NCI-H1417 treated with DMSO at 0.1 percent for 48 hours (cell line): ENCODE measurements around the gene CABYR.
"Not testable (repeated sequence)": the region's sequence is repeated elsewhere in the genome, so short reads cannot be mapped to it uniquely, and the experiment has no call there.

Experiments used
- DNase-seq: peaks from one replicate; lab custom pipeline; 2025; lab: John Stamatoyannopoulos, UW

Gene CABYR

DNA sequence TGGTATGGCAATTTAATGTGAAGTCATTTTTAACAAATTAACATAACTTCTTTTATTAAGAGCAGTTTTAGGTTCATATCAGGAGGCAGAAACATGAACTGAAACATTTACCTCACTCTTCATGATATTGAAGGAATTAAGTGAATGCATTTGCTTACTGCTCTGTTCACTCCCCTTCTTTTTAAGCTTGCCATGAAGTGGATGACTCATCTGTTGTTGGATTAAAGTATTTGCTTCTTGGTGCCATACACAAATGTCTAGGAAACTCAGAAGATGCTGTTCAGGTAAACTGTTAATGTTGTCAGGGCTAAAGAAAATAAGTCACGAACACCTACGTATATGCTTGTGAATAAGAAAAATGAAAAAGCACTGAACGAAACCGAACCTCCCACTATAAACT is 10.2 kb upstream of the CABYR start:
- DNase-seq = no peak

DNA sequence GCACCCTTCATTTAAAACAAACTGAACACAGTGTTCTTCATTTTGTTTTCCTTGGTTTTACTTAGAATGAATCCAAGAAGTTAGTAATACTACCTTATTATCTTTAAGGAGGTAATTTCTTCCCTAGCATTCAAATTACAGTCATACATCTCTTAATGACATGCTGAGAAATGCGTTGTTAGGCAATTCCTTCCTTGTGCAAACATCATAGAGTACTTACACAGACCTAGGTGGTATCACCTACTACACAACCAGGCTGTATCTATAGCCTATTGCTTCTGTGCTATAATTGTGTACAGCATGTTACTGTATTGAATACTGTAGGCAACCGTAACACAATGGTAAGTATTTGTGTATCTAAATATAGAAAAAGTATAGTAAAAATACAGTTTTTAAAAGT is 8.4 kb upstream of the CABYR start:
- DNase-seq = peak; percentile 39

DNA sequence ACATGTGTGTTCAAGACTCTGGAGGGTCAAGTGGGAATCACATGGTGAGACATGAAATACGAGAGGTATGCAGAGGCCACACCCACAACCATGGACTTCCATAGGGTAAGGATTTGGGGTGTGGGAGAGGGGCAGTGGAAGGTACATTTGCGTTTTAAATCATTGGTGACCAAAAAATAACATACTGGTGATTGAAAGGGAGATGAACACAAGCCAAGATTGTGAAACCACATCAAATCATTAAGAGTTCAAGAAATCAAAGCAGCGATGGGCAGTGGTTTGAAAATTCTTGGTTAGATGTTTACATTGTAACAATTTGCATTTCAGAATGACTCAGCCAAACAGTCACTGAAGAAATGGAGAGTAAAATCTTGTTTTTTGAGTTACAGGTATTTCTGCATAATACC is 1.9 kb upstream of the CABYR start:
- DNase-seq = no peak

DNA sequence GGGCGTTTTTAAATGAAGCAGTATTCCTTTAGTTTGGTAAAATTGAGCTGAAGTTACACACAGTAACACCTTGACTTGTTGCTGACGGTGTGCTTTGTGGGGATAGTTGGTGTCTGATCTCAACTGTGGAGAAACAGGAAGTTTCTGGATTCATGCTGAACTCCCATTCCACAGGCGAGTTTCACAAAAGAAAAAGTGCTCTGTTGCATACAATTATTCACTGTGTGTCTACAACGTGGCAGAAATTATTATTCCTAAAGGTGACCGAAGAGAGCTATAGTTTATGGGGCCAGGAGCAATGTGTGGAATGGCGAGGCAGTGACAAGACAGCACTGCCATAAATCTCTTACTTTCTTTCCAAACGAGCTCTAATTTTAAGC is 463 bp upstream of the CABYR start:
- DNase-seq = peak; percentile 29

DNA sequence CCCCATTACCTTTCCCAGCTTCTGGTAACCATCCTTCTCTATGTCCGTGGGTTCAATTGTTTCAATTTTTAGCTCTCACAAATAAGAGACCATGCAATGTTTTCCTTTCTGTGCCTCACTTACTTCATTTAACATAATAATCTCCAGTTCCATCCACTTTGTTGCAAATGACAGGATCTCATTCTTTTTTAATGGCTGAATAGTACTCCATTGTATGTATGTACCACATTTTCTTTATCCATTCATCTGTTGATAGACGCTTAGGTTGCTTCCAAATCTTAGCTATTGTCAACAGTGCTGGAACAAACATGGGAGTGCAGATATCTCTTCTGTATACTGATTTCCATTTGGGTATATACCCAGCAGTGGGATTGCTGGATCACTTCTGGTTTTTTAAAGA is 1.8 kb downstream of the CABYR start:
- no peak for DNase-seq

DNA sequence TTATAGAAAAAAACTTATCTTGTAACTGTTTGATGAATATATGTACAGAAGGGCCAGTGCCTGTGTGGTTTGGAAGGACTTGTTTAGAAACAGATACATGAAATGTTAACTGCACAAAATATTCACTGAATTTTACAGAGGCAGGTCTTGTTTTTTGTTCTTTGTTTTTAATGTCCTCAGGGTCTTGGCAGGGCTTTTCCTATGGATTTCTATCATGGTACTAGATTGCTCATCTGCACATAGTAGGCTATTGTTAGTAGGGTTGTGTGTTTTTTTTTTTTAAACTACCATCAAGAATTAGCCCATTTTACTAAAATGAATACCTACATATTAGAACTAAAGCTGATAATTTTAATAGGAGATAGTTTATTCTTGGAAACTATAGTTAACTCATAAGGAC is 3.5 kb downstream of the CABYR start:
- no peak for DNase-seq

DNA sequence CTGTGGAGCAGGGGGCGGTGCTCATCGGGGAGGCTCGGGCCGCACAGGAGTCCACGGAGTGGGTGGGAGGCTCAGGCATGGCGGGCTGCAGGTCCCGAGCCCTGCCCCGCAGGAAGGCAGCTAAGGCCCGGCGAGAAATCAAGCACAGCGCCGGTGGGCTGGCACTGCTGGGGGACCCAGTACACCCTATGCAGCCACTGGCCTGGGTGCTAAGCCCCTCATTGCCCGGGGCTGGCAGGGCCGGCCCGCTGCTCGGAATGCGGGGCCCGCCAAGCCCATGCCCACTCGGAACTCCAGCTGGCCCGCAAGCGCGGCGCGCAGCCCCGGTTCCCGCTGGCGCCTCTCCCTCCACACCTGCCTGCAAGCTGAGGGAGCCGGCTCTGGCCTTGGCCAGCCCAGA is 10.7 kb downstream of the CABYR start:
- not testable (repeated sequence) for DNase-seq

DNA sequence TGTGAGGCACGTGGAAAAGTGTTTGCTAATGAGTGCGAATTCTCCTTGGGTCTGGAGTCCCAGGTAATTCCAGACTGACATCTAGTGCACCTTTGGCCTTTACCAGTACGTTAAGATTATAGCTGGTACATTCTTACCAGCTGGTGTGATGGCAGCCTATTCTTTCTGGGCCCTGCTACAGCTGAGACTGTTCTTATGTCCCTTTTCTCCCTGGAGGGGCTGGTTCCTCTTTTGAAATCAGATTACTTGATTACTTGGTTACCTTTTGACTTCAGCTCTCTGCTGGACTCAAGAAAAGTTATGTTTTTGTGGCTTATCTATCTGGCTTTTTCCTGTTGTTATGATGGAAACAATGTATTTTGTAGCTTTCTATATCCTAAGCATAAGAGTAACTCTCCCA is 14.5 kb downstream of the CABYR start:
- no peak for DNase-seq

DNA sequence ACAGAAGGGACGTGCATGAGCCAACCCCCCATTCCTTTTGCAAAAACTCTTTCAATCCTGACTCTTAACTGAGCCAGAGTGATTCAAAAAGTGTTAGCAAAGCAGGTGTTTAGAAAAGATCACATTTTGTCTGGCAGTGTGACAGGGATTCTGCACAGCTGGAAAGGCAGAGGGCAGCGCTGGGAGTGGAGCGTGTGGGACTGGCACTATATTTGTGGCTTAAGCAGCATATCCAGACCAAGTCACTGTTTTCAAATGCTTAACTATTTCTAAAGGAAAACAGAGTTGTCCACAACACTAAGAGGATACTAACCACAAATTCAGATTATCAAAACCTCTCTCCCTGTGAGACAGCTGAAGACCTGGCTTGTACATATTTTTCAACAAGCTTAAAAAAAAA is 19.0 kb downstream of the CABYR start:
- no peak for DNase-seq

DNA sequence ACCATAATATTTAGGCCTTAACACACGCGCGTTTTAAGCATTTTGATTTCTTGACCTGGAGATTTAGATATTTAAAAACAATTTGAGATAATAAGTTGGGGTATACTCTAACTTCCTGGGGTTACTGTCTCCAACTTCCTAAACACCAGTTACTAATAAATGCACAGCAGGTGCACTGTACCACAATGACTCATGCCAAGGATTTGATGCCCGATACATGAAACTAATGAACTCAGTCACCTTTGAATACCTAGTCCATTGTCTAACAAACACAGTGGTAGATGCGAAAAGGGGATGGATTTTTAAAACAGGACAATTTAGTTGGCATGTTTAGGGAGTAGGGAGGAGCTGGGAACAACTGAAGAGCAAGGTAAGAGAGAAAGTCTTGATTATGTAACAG is 21.2 kb downstream of the CABYR start:
- DNase-seq = no peak

DNA sequence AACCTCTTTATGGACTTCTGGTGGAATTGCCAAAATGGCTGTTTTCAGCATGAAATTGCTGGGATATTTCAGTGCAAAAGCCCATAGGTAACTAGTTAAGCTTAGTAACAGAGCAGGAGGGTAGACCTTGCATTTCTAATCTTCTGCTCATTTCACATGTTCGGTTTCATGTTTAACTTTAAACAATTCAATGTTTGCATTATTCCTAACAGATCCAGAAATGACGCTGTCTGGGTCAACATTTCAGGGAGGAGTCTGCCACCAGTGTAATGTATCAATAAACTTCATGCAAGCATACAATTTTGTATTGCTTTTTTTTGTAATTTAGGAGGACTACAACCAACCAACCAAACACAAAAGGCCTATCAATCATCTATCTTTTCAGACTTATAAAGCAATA is 22.4 kb downstream of the CABYR start:
- DNase-seq = no peak

DNA sequence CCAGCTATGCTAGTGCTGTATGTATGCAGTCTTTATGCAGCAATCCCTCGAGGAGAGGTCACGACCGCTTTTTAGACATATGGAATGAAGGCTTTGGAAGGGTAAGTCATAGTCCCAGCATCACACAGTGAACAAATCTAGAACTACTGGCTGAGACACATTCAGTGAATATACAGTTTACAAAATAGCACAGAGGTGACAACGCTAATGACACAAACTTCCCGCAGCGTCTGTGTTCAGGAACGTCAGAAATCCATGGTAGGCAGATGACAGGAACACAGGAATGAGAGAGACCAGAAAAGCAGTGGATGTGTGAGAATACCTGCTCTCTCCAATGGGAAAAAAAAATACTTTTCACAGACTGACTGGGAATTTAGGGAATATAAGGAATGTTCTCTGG is 29.6 kb downstream of the CABYR start:
- no peak for DNase-seq

DNA sequence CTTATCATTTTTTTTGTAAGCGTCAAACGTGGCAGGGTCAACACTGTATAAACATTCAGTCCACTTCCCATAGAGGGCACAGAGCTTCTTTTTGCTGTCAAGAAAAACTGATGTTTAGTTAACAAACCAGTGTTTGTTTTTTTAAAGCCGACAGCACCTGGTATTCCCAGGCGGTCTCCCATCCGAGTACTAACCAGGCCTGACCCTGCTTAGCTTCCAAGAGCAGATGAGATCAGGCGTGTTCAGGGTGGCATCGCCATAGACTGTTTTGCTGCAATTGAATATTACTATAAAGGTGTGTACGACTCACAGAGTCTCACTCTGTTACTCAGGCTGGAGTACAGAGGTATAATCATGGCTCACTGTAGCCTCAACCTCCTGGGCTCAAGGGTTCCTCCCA is 31.5 kb downstream of the CABYR start:
- DNase-seq = no peak

DNA sequence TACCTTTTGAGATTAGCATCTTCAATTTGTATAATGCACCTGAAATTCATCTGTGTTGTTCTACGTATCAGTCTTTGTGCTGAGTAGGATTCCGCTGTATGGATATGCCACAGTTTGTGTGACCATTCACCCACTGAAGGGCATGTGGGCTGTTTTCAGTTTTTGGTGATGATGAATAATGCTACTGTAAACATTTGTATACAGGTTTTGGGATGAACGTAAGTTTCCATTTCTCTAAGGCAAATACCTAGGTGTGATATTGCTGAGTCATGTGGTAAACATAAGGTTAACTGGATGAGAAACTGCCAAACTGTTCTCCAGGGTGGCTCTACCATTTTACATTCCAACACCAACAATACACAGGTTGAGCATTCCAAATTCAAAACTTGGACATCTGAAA is 35.1 kb downstream of the CABYR start:
- no peak for DNase-seq

DNA sequence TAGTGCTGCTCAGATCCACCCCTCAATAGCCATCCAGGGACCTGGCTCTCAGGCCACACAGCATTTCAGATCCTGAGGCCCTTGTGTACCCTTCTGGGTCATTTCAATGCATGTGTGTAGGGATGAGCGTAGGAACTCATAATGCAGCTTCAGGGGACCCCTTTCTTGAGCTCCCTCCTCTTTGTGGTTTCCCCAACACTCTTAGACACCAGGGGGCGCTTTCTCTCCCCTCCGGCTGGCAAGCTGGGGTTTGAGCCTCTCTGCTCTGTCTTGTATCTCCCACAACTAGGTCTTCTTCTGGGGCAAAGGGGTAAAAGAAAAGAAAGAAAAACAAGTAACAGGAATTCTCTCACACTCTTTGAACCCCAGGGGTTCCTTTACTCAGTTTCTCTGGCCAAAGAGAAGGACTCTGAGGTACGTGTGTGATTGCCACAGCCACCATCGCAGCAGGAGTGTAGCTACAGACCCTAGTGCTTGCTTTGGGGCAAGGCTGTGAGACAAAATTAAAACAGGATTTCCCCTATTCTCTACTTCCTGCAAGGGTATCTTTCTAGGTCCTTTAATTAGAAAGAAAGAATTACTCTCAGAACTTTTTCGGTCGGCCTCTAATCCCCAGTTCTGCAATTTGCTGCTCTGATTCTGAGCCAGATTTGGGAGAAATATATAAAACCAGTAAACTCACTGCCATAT is 38.0 kb downstream of the CABYR start:
- no peak for DNase-seq

DNA sequence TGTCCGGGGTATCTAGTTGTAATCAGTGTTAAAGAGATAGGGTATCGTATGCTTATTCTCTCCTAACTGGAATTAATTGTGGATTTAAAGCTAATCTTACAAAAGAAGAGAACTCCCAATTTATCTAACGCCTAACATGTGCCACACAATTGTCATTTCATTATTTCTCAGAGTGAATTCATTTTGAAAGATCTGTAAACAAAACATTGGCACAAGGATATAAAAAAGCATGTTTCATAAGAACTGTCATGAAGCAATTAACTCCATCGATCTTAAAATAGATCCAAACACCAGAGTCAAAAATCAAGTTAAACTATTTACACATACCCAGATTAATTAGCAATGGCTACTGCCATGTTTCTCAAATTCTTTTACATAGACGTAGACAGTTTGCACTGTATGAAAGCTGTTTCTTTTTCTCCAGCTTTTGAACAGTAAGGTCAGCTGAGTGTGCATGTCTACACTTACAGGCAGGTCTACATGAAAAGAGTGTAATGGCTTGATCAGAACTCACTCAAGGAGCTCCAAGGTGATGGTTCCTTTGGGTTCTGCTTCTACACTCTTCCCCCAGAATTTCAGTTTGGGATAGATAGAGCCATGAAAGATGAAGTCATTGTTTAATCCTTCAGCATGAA is 38.8 kb downstream of the CABYR start:
- no peak for DNase-seq

DNA sequence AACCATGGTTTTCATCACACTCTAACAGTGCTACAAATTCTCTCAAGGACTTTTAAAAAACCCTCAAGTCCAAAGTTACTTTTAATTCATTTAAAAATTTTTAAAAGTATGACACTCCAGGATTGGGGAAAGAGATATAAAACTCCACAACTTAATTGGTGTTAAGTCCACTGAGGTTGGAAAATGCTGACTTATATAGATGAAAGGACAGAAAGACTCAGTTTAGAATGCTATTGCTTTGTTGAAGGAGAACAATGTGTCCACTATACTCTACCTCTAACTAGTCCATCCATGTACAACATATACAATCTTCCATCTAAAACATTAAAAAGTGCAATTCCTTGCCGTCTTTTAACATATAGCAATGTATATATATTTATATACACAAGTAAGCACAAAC is 41.2 kb downstream of the CABYR start:
- no peak for DNase-seq

DNA sequence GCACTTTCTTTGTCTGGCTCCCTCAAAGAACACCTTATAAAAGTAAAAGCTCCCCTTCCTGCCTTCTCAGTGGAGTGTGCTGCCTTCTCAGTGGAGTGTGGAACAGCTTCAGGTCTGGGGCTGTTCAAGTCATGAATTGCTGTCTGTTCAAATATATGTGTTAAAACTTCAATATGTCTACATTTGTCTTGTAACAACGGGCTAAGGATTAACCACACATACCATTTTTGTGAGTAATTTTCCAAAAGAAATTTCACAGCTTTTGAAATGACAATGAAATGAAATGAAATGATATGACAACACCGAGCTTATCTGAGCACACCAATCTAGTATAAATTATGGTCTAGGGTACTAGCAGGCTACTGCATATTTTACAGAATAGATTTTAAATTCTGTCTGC is 42.9 kb downstream of the CABYR start:
- DNase-seq = no peak

DNA sequence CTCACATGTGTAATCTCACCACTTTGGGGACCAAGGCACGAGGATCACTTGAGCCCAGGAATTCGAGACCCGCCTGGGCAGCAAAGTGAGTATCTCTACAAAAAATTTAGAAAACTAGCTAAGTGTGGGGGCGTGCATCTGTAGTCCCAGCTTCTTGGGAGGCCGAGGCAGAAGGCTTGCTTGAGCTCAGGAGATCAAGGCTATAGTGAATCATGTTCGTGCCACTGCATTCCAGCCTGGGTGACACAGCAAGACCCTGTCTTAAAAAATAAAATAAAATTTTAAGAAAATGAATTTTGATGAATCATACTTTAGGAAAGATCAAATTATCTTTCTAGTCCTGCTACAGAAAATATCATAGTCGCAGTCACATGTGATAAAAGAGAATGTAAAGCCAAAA is 46.9 kb downstream of the CABYR start:
- no peak for DNase-seq

DNA sequence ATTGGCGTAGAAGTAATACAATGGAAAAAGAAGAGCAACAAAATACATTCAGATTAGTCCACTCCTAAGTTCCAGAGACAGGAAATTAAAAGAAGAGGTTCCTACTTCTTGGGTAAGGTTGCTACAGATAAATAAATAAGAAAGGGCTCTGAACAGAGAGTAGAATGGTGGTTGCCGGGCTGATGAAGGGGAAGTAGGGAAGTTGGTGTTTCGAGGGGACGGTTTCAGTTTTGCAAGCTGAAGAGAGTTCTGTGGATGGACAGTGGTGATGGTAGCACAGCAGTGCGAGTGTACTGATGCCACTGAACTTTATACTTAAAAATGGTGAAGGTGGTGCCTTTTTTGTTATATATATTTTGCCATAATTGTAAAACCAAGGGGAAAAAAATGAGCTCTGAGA is 48.2 kb downstream of the CABYR start:
- no peak for DNase-seq

DNA sequence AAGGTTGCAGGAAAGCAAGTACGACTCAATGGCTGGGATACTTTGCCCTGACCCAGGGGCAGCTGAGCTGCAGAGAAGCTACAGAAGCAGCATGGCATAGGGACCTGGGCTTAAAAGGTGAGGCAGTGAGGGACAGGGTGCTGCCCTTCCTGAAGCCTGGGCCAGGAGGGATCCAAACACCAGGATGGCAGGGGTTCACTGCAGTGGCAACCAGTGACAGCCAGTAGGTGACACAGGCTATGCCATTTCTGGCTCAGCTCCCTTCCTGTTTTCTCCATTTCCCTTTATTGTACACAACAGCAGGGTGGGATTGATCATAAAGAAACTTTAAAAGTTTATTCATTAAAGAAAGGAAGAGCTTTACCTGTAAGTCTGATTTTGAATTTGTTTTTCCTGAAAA is 48.8 kb downstream of the CABYR start:
- DNase-seq = no peak

DNA sequence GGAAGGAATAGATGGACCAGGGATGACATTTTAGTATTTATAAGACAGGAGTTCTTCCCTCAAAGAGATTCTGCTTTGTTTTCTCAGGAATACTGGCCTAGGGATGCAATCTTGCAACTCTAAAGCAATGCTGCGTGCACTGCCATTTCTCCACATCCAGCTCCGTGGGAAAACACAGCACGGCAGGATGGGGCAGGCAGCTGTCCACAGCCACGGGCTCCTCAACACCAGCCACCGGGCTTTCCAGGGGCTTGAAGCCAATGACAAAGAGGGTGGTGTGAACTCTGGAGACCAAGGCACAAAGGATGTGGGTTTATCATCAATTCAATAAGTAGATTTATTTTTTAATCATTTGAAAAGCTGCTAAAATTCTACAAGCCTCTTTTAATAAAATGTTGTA is 49.3 kb downstream of the CABYR start:
- no peak for DNase-seq

DNA sequence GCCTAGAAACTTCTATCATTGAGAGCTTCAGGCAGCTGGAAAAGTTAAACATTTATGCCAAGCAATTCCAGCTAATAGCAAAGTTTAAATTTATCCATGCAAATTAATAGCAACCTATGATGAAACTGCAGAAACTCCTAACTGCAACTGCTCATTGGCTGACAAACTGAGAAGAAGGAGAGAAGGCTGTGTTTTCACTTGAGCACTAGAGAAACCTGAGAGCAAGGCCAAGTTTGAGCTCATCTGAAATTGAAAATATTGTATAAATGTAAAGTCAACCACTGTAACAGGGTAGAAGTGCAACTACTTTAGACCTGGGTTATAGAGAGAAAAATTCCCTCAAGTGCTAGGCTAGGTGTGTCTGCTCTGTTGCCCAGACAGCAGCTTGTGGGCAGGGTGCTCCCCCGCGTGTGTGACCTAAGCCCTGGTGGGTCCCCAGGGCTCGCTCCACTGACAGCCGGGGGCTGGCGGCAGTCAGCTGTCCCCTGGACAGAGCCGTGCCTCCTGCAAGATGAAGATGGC is 50.2 kb downstream of the CABYR start:
- DNase-seq = no peak
